Tibial nerve (tissue), 4 donors: ENCODE measurements around the gene RCAN1.
"Not testable (repeated sequence)": the region's sequence is repeated elsewhere in the genome, so short reads cannot be mapped to it uniquely, and the experiment has no call there.

Source experiments
- EP300 ChIP-seq, 2 donors: sonication (generic); formaldehyde crosslinking; IDR thresholded peaks; one replicate each; pipeline ENCODE4 v1.6.1; 2017; ENCODE audit warnings: antibody characterized with exemption in 2 of 2, mild to moderate bottlenecking in 1 of 2
- POLR2A ChIP-seq, 2 donors: fragments of 450-650 bp; IDR thresholded peaks; one replicate each; pipeline ENCODE4 v1.6.1; 2017; ENCODE audit warnings: antibody characterized with exemption in 2 of 2, mild to moderate bottlenecking in 2 of 2, moderate library complexity in 2 of 2
- TF ChIP-seq, protein P1 (sequence below), 5 experiments: fragments of 200-600 bp in 3 of 5; fragments of 450-650 bp in 2 of 5; sonication (generic) in 3 of 5; IDR thresholded peaks; one replicate each; pipeline ENCODE4 v1.5.1; 2016 to 2019; ENCODE audit warnings: antibody characterized with exemption in 5 of 5, mild to moderate bottlenecking in 3 of 5, moderate library complexity in 2 of 5

- TF ChIP-seq, protein P1, sequence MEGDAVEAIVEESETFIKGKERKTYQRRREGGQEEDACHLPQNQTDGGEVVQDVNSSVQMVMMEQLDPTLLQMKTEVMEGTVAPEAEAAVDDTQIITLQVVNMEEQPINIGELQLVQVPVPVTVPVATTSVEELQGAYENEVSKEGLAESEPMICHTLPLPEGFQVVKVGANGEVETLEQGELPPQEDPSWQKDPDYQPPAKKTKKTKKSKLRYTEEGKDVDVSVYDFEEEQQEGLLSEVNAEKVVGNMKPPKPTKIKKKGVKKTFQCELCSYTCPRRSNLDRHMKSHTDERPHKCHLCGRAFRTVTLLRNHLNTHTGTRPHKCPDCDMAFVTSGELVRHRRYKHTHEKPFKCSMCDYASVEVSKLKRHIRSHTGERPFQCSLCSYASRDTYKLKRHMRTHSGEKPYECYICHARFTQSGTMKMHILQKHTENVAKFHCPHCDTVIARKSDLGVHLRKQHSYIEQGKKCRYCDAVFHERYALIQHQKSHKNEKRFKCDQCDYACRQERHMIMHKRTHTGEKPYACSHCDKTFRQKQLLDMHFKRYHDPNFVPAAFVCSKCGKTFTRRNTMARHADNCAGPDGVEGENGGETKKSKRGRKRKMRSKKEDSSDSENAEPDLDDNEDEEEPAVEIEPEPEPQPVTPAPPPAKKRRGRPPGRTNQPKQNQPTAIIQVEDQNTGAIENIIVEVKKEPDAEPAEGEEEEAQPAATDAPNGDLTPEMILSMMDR (IDR thresholded peaks at IDR 0.05) = not testable (repeated sequence)
- TF ChIP-seq EP300, POLR2A (IDR thresholded peaks at IDR 0.05): not testable (repeated sequence)
Measured at GRCh38 chr21:34483854-34484253, 131.1 kb downstream of the RCAN1 start.
